Measurements from ENCODE around the gene CARHSP1.

The CARHSP1 gene

GRCh38 chr16:8899709-8900317, 31.0 kb upstream of the CARHSP1 start:
- TF ChIP-seq CSDC2 (CRISPR knock-in tag; IDR thresholded peaks at IDR 0.05): no peak
- TF ChIP-seq RARB (CRISPR knock-in tag; IDR thresholded peaks at IDR 0.05): no peak
- no peak for TF ChIP-seq ARNTL (CRISPR knock-in tag; IDR thresholded peaks at IDR 0.05; ENCODE audit: borderline replicate concordance, low read depth)
- TF ChIP-seq OSR1 (CRISPR knock-in tag; IDR thresholded peaks at IDR 0.05): no peak
- TF ChIP-seq ZNF8 (CRISPR knock-in tag; IDR thresholded peaks at IDR 0.05): no peak
- no peak for TF ChIP-seq ZNF70 (CRISPR knock-in tag; IDR thresholded peaks at IDR 0.05)
- no peak for TF ChIP-seq TCF4 (CRISPR knock-in tag; IDR thresholded peaks at IDR 0.05; ENCODE audit: borderline replicate concordance)
- no peak for TF ChIP-seq ZFP3 (CRISPR knock-in tag; IDR thresholded peaks at IDR 0.05)
- no peak for TF ChIP-seq BACH2 (CRISPR knock-in tag; IDR thresholded peaks at IDR 0.05; ENCODE audit: borderline replicate concordance)
- TF ChIP-seq CREB5 (CRISPR knock-in tag; IDR thresholded peaks at IDR 0.05; ENCODE audit: low read depth): no peak
- no peak for TF ChIP-seq TSHZ2 (CRISPR knock-in tag; IDR thresholded peaks at IDR 0.05)
- ATAC-seq: no peak

- TF ChIP-seq OSR1 (CRISPR knock-in tag; IDR thresholded peaks at IDR 0.05): no peak
- TF ChIP-seq ZNF8 (CRISPR knock-in tag; IDR thresholded peaks at IDR 0.05): no peak
- no peak for TF ChIP-seq ZC3H10 (CRISPR knock-in tag; IDR thresholded peaks at IDR 0.05)
- TF ChIP-seq GLIS3 (CRISPR knock-in tag; IDR thresholded peaks at IDR 0.05): no peak
- TF ChIP-seq PATZ1 (CRISPR knock-in tag; IDR thresholded peaks at IDR 0.05; ENCODE audit: borderline replicate concordance): no peak
- TF ChIP-seq BACH2 (CRISPR knock-in tag; IDR thresholded peaks at IDR 0.05; ENCODE audit: borderline replicate concordance): no peak
- no peak for TF ChIP-seq ESRRG (CRISPR knock-in tag; IDR thresholded peaks at IDR 0.05)
- no peak for TF ChIP-seq CSRNP3 (CRISPR knock-in tag; IDR thresholded peaks at IDR 0.05)
- TF ChIP-seq ISL1 (CRISPR knock-in tag; IDR thresholded peaks at IDR 0.05): no peak
- TF ChIP-seq TSHZ2 (CRISPR knock-in tag; IDR thresholded peaks at IDR 0.05): no peak
- TF ChIP-seq CSDC2 (CRISPR knock-in tag; IDR thresholded peaks at IDR 0.05): no peak
- no peak for TF ChIP-seq ZNF565 (CRISPR knock-in tag; conservative IDR thresholded peaks at IDR 0.05; ENCODE audit: low read depth)
- TF ChIP-seq POU6F1 (CRISPR knock-in tag; IDR thresholded peaks at IDR 0.05; ENCODE audit: borderline replicate concordance, low read depth): no peak
- no peak for TF ChIP-seq ZFP3 (CRISPR knock-in tag; IDR thresholded peaks at IDR 0.05)
- no peak for TF ChIP-seq RARB (CRISPR knock-in tag; IDR thresholded peaks at IDR 0.05)
- no peak for ATAC-seq
Observed at GRCh38 chr16:8898660-8899318, 30.0 kb upstream of the CARHSP1 start.

Measured in SK-N-SH treated with all-trans-retinoic acid at 6 μM for 48 hours (cell line).